ENCODE results near the gene RNF183. TPM values are rescaled to one million over a fixed set of nuclear protein-coding genes. Genes with fewer than 3 reads are reported as not detected.

The RNF183 gene
- total and polyA plus RNA-seq, 2 donors (not counting 1 experiment from before 2014, with no cell fraction given) = not detected

DNA sequence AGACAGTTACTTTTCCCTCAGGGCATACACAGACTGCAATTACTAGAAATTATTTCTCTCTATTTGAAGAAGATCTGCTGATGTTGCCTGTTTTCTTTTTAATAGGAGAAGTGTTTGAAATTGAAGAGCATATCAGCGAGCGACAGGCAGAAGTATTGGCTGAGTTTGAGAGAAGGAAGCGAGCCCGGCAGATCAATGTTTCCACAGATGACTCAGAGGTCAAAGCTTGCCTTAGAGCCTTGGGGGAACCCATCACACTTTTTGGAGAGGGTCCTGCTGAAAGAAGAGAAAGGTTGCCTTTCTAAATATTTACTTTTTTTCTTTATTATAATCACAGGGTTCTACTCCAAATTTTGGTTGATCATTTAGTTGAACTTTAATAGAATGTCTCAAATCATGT, 24.3 kb downstream of the RNF183 start:
- Histone ChIP-seq H2AFZ (ENCODE audit: low read length) (no peak overlapping the region), H3K9me3 (ENCODE audit: control insufficient read depth, insufficient read depth, low read depth, low read length) (no peaks in the 10 kb centered on the region), H3K27me3 (ENCODE audit: control insufficient read depth, insufficient read depth, low read length) (no peaks in the 10 kb centered on the region), H3K27ac (ENCODE audit: insufficient read depth, low read length) (no peak overlapping the region), H3K4me3 (replicated peaks in 1 of 4; ENCODE audit: control extremely low read depth in 1 of 4, insufficient read depth in 1 of 4, low read depth in 3 of 4, low read length in 4 of 4) (no peak overlapping the region), H4K20me1 (ENCODE audit: control insufficient read depth, extremely low read depth, insufficient read depth, low read length) (no peaks in the 10 kb centered on the region), H3K4me2 (ENCODE audit: extremely low read depth, insufficient read depth, low read length) (no peak overlapping the region), H3K9ac (ENCODE audit: insufficient read depth, low read length) (no peak overlapping the region), H3K79me2 (ENCODE audit: control insufficient read depth, insufficient read depth, low read length) (peaks cover 24% of the 10 kb centered on the region), H3K36me3 (ENCODE audit: control insufficient read depth, insufficient read depth, low read length) (peaks cover 6% of the 10 kb centered on the region), H3K4me1 (ENCODE audit: control insufficient read depth, extremely low read depth, insufficient read depth, low read length) (peaks cover 5% of the 10 kb centered on the region)
- TF ChIP-seq, protein P1, sequence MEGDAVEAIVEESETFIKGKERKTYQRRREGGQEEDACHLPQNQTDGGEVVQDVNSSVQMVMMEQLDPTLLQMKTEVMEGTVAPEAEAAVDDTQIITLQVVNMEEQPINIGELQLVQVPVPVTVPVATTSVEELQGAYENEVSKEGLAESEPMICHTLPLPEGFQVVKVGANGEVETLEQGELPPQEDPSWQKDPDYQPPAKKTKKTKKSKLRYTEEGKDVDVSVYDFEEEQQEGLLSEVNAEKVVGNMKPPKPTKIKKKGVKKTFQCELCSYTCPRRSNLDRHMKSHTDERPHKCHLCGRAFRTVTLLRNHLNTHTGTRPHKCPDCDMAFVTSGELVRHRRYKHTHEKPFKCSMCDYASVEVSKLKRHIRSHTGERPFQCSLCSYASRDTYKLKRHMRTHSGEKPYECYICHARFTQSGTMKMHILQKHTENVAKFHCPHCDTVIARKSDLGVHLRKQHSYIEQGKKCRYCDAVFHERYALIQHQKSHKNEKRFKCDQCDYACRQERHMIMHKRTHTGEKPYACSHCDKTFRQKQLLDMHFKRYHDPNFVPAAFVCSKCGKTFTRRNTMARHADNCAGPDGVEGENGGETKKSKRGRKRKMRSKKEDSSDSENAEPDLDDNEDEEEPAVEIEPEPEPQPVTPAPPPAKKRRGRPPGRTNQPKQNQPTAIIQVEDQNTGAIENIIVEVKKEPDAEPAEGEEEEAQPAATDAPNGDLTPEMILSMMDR (conservative IDR thresholded peaks at IDR 0.05 in 1 of 2, IDR thresholded peaks at IDR 0.05 in 1 of 2; ENCODE audit: low read depth in 1 of 2, low read length in 2 of 2) = no peak
- TF ChIP-seq EZH2 (IDR thresholded peaks at IDR 0.05; ENCODE audit: low read length, missing control alignments) = no peak
- DNase-seq (ENCODE audit: low read depth in 2 of 2) = no peak

DNA sequence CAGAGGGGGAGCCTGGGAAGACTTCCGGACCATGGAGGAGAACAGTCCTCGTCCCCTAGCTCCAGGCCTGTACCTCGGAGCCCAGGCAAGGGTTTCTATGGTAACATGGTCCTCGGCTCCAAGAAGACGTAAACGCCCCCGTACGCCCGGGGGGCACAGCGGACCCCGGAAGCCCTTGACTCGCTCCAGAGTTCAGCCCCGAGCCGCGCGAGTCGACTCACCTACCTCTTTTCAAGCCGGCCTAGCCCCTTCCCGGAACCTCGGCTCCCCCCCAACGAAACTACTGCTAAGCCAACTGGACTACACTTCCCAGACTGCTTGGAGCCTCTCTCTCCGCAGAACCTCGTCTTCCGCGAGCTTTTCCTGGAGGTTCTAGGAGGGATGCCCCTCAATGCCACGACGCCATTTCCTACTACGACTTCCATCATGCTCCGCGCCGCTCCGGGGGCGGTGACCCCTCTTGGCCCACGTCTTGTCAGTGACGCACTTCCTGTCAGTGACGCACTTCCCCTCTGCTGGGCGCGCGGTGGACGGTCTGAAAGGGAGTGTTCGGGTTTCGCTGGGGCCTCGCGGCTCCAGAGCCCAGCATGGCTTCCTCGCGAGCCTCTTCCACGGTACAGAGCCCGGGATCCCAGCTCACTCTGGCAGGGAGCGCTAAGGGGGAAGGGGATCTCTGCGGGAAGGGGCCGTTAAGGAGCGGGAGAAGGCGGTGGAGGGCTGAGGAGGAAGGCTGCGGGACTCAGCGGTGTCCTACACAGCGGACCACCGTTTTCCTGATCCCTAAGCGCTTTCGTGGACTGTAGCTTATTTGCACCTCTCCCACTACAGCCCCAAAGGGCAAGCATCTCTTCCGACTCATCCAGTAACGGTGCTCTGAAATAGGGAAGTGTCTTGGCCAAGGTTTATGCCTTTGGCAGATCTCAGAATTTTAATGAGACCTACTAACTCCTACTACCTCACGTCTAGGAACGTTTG, 27.7 kb downstream of the RNF183 start, which contains the start of the genes CDC26 and PRPF4:
Gene CDC26, minus strand, starts transcription at position 416 of the 975 bp plus-strand sequence. CDS start 3,065 bp downstream, outside the sequence.
Gene PRPF4, plus strand, starts transcription at position 502 of the 975 bp plus-strand sequence. Its CDS starts 86 bp downstream, at position 588.
- Histone ChIP-seq H3K27ac (ENCODE audit: insufficient read depth, low read length) (peak within 1 kb of the TSS; percentile 95), H3K4me2 (ENCODE audit: extremely low read depth, insufficient read depth, low read length) (peak within 1 kb of the TSS; percentile 90), H3K79me2 (ENCODE audit: control insufficient read depth, insufficient read depth, low read length) (peaks cover 25% of the 10 kb centered on the region), H3K4me3 (replicated peaks in 1 of 4; ENCODE audit: control extremely low read depth in 1 of 4, insufficient read depth in 1 of 4, low read depth in 3 of 4, low read length in 4 of 4) (peak within 1 kb of the TSS; percentile 64 to 87 (median 74)), H3K27me3 (ENCODE audit: control insufficient read depth, insufficient read depth, low read length) (no peaks in the 10 kb centered on the region), H3K9me3 (ENCODE audit: control insufficient read depth, insufficient read depth, low read depth, low read length) (no peaks in the 10 kb centered on the region), H3K4me1 (ENCODE audit: control insufficient read depth, extremely low read depth, insufficient read depth, low read length) (peaks cover 5% of the 10 kb centered on the region), H3K36me3 (ENCODE audit: control insufficient read depth, insufficient read depth, low read length) (peaks cover 7% of the 10 kb centered on the region), H4K20me1 (ENCODE audit: control insufficient read depth, extremely low read depth, insufficient read depth, low read length) (no peaks in the 10 kb centered on the region), H2AFZ (ENCODE audit: low read length) (peak within 1 kb of the TSS; percentile 71), H3K9ac (ENCODE audit: insufficient read depth, low read length) (peak within 1 kb of the TSS; percentile 89)
- peak; percentile 99 for DNase-seq (ENCODE audit: low read depth in 2 of 2)
- TF ChIP-seq, protein P1 (conservative IDR thresholded peaks at IDR 0.05 in 1 of 2, IDR thresholded peaks at IDR 0.05 in 1 of 2; ENCODE audit: low read depth in 1 of 2, low read length in 2 of 2) = no peak
- TF ChIP-seq EZH2 (IDR thresholded peaks at IDR 0.05; ENCODE audit: low read length, missing control alignments) = no peak

GRCh38 chr9:113274474-113275156, 28.6 kb downstream of the RNF183 start:
- Histone ChIP-seq H3K79me2 (ENCODE audit: control insufficient read depth, insufficient read depth, low read length) (peaks cover 25% of the 10 kb centered on the region), H2AFZ (ENCODE audit: low read length) (peak overlapping the region; percentile 54), H3K4me3 (replicated peaks in 1 of 4; ENCODE audit: control extremely low read depth in 1 of 4, insufficient read depth in 1 of 4, low read depth in 3 of 4, low read length in 4 of 4) (peak overlapping the region; percentile 64 to 87 (median 74)), H3K9ac (ENCODE audit: insufficient read depth, low read length) (peak overlapping the region; percentile 89), H3K4me1 (ENCODE audit: control insufficient read depth, extremely low read depth, insufficient read depth, low read length) (peaks cover 5% of the 10 kb centered on the region), H3K27me3 (ENCODE audit: control insufficient read depth, insufficient read depth, low read length) (no peaks in the 10 kb centered on the region), H3K9me3 (ENCODE audit: control insufficient read depth, insufficient read depth, low read depth, low read length) (no peaks in the 10 kb centered on the region), H4K20me1 (ENCODE audit: control insufficient read depth, extremely low read depth, insufficient read depth, low read length) (no peaks in the 10 kb centered on the region), H3K4me2 (ENCODE audit: extremely low read depth, insufficient read depth, low read length) (peak overlapping the region; percentile 90), H3K27ac (ENCODE audit: insufficient read depth, low read length) (peak overlapping the region; percentile 95), H3K36me3 (ENCODE audit: control insufficient read depth, insufficient read depth, low read length) (peaks cover 2% of the 10 kb centered on the region)
- peak; percentile 43 to 76 for DNase-seq (ENCODE audit: low read depth in 2 of 2)
- no peak for TF ChIP-seq EZH2 (IDR thresholded peaks at IDR 0.05; ENCODE audit: low read length, missing control alignments)
- TF ChIP-seq, protein P1 (conservative IDR thresholded peaks at IDR 0.05 in 1 of 2, IDR thresholded peaks at IDR 0.05 in 1 of 2; ENCODE audit: low read depth in 1 of 2, low read length in 2 of 2) = peak; percentile 47 to 70
